HEK293 (cell line): ENCODE data around the gene UPP1.

Experiments
- BCL11A ChIP-seq: fragments of 450-650 bp; formaldehyde crosslinking; IDR thresholded peaks from 2 replicates; pipeline ENCODE4 v1.5.1; 2016; ENCODE audit warnings: low read depth, missing biosample characterization, missing genetic modification characterization
- GLI4 ChIP-seq: fragments of 450-650 bp; formaldehyde crosslinking; IDR thresholded peaks from 2 replicates; pipeline ENCODE4 v1.5.1; 2016; ENCODE audit warnings: missing biosample characterization, missing genetic modification characterization
- HOXD13 ChIP-seq: sonication (generic); formaldehyde crosslinking; IDR thresholded peaks from 2 replicates; pipeline ENCODE4 v1.8.0; 2022; ENCODE audit warnings: missing genetic modification reagents, borderline replicate concordance
- IKZF3 ChIP-seq: fragments of 450-650 bp; IDR thresholded peaks from 2 replicates; pipeline ENCODE4 v1.5.0; 2018; ENCODE audit warnings: missing biosample characterization, mild to moderate bottlenecking, missing genetic modification characterization, moderate library complexity
- KLF10 ChIP-seq: fragments of 450-650 bp; IDR thresholded peaks from 2 replicates; pipeline ENCODE4 v1.5.1; 2018; ENCODE audit warnings: missing biosample characterization, mild to moderate bottlenecking, missing genetic modification characterization
- SALL2 ChIP-seq: fragments of 450-650 bp; formaldehyde crosslinking; IDR thresholded peaks from 2 replicates; pipeline ENCODE4 v1.5.0; 2017; ENCODE audit warnings: missing biosample characterization, mild to moderate bottlenecking, missing genetic modification characterization, borderline replicate concordance
- ZNF174 ChIP-seq: fragments of 450-650 bp; formaldehyde crosslinking; IDR thresholded peaks from 2 replicates; pipeline ENCODE4 v1.5.0; 2017; ENCODE audit warnings: missing biosample characterization, mild to moderate bottlenecking, missing genetic modification characterization
- ZNF23 ChIP-seq: fragments of 450-650 bp; formaldehyde crosslinking; IDR thresholded peaks from 2 replicates; pipeline ENCODE4 v1.5.1; 2016; ENCODE audit warnings: missing biosample characterization, missing genetic modification characterization, borderline replicate concordance
- ZNF274 ChIP-seq, 2 experiments: fragments of 200-500 bp in 1 of 2; fragments of 450-650 bp in 1 of 2; sonication (Bioruptor generic) in 1 of 2; formaldehyde crosslinking in 1 of 2; IDR thresholded peaks; 2 replicates each; pipeline versions ENCODE4 v1.5.1 to v1.6.1; 2014 to 2016; ENCODE audit warnings: borderline replicate concordance in 1 of 2, inconsistent platforms in 1 of 2, low read length in 1 of 2, missing biosample characterization in 1 of 2, missing genetic modification characterization in 1 of 2
- ZNF48 ChIP-seq: fragments of 450-650 bp; formaldehyde crosslinking; IDR thresholded peaks from 2 replicates; pipeline ENCODE4 v1.5.1; 2016; ENCODE audit warnings: missing biosample characterization, missing genetic modification characterization
- ZNF830 ChIP-seq: fragments of 450-650 bp; IDR thresholded peaks from 2 replicates; pipeline ENCODE4 v1.5.0; 2018; ENCODE audit warnings: missing biosample characterization, missing genetic modification characterization, low read depth, mild to moderate bottlenecking, moderate library complexity
- TF ChIP-seq, protein P1 (sequence below): fragments of 450-650 bp; formaldehyde crosslinking; IDR thresholded peaks from 2 replicates; pipeline ENCODE4 v1.5.1; 2016; ENCODE audit warnings: missing biosample characterization, missing genetic modification characterization
- TF ChIP-seq, protein P2 (sequence below): fragments of 450-650 bp; formaldehyde crosslinking; IDR thresholded peaks from 2 replicates; pipeline ENCODE4 v1.5.1; 2017; ENCODE audit warnings: missing biosample characterization, missing genetic modification characterization
- TF ChIP-seq, protein P3 (sequence below): fragments of 450-650 bp; formaldehyde crosslinking; IDR thresholded peaks from 2 replicates; pipeline ENCODE4 v1.5.1; 2016; ENCODE audit warnings: missing biosample characterization, missing genetic modification characterization, low read depth

DNA sequence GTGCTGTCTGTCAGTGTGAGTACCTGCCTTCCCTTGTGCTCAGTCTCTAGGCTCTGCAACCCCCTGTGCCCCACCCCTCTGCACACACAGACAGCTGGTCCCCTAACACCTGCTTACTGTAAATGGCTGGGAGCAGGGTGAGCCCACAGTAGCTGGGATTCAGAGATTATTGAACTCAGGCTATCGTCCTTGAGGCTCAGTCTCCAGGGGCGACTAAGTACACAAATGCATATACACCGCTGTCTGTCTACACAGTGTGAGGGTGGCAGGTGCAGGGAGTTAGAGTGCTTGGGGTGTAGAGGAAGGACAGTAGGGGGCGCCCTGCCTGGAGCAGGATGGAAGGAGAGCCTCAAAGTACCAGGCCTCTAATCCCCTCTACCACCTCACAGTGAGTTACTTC is 12.9 kb downstream of the UPP1 start:
- TF ChIP-seq KLF10 = no peak
- no peak for TF ChIP-seq ZNF830 (tag by site-specific recombination)
- no peak for TF ChIP-seq ZNF48 (tag by site-specific recombination)
- no peak for TF ChIP-seq ZNF174 (tag by site-specific recombination)
- TF ChIP-seq, protein P1, sequence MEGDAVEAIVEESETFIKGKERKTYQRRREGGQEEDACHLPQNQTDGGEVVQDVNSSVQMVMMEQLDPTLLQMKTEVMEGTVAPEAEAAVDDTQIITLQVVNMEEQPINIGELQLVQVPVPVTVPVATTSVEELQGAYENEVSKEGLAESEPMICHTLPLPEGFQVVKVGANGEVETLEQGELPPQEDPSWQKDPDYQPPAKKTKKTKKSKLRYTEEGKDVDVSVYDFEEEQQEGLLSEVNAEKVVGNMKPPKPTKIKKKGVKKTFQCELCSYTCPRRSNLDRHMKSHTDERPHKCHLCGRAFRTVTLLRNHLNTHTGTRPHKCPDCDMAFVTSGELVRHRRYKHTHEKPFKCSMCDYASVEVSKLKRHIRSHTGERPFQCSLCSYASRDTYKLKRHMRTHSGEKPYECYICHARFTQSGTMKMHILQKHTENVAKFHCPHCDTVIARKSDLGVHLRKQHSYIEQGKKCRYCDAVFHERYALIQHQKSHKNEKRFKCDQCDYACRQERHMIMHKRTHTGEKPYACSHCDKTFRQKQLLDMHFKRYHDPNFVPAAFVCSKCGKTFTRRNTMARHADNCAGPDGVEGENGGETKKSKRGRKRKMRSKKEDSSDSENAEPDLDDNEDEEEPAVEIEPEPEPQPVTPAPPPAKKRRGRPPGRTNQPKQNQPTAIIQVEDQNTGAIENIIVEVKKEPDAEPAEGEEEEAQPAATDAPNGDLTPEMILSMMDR (tag by site-specific recombination) = no peak
- TF ChIP-seq IKZF3 = no peak
- TF ChIP-seq ZNF274 (IDR thresholded peaks at IDR 0.05; ENCODE audit: low read length) = no peak
- TF ChIP-seq ZNF274 (tag by site-specific recombination; IDR thresholded peaks at IDR 0.05; ENCODE audit: borderline replicate concordance) = no peak
- no peak for TF ChIP-seq GLI4
- TF ChIP-seq ZNF23 (tag by site-specific recombination) = no peak
- TF ChIP-seq SALL2 (tag by site-specific recombination) = no peak
- TF ChIP-seq BCL11A (tag by site-specific recombination) = no peak
- TF ChIP-seq, protein P2, sequence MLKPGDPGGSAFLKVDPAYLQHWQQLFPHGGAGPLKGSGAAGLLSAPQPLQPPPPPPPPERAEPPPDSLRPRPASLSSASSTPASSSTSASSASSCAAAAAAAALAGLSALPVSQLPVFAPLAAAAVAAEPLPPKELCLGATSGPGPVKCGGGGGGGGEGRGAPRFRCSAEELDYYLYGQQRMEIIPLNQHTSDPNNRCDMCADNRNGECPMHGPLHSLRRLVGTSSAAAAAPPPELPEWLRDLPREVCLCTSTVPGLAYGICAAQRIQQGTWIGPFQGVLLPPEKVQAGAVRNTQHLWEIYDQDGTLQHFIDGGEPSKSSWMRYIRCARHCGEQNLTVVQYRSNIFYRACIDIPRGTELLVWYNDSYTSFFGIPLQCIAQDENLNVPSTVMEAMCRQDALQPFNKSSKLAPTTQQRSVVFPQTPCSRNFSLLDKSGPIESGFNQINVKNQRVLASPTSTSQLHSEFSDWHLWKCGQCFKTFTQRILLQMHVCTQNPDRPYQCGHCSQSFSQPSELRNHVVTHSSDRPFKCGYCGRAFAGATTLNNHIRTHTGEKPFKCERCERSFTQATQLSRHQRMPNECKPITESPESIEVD (tag by site-specific recombination) = no peak
- TF ChIP-seq, protein P3, sequence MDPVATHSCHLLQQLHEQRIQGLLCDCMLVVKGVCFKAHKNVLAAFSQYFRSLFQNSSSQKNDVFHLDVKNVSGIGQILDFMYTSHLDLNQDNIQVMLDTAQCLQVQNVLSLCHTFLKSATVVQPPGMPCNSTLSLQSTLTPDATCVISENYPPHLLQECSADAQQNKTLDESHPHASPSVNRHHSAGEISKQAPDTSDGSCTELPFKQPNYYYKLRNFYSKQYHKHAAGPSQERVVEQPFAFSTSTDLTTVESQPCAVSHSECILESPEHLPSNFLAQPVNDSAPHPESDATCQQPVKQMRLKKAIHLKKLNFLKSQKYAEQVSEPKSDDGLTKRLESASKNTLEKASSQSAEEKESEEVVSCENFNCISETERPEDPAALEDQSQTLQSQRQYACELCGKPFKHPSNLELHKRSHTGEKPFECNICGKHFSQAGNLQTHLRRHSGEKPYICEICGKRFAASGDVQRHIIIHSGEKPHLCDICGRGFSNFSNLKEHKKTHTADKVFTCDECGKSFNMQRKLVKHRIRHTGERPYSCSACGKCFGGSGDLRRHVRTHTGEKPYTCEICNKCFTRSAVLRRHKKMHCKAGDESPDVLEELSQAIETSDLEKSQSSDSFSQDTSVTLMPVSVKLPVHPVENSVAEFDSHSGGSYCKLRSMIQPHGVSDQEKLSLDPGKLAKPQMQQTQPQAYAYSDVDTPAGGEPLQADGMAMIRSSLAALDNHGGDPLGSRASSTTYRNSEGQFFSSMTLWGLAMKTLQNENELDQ = no peak
- TF ChIP-seq HOXD13 (CRISPR knock-in tag) = no peak
